Measurements from ENCODE around the gene KRT6C.
"Not testable (repeated sequence)": the region's sequence is repeated elsewhere in the genome, so short reads cannot be mapped to it uniquely, and the experiment has no call there.

Gene KRT6C

GRCh38 chr12:52473768-52474167 lies at the start of gene KRT6C:
KRT6C (minus strand) TSS chr12:52473805; CDS start chr12:52473737, 68 bp downstream.
- no peak for DNase-seq (ENCODE audit: low read depth in 2 of 2)

DNA sequence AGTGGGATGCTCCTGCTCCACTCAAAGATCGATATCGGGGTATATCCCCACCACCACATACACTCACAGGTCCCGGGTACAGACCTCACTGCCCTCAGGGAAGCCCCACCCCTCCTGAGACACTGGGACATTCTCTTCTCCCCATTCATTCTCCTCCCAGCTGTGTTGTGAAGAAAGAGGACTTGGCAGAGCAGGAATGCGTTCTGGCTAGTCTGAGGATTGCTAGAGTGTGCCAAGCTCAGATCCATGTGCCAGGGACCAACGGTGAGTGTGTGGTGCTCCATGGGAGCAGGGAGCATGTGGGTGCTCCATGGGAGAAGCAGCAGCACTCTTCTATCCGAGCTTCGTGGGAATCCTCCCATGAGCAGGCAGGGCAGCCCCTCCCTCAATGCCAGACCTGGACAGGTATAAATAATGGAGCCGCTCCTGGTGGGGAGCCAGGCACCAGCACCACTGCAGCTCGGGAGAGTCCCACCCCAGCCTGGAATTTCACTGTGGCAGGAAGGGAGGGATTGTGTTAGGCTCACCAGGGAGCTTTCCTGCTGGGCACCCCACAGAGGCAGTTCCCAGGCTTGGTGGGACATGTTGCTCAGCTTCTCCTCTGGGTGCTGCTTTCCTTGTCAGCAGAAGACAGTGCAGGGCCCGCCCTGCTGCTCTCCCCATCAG lies 48.9 kb upstream of the KRT6C start:
- no peak for DNase-seq (ENCODE audit: low read depth in 2 of 2)

DNA sequence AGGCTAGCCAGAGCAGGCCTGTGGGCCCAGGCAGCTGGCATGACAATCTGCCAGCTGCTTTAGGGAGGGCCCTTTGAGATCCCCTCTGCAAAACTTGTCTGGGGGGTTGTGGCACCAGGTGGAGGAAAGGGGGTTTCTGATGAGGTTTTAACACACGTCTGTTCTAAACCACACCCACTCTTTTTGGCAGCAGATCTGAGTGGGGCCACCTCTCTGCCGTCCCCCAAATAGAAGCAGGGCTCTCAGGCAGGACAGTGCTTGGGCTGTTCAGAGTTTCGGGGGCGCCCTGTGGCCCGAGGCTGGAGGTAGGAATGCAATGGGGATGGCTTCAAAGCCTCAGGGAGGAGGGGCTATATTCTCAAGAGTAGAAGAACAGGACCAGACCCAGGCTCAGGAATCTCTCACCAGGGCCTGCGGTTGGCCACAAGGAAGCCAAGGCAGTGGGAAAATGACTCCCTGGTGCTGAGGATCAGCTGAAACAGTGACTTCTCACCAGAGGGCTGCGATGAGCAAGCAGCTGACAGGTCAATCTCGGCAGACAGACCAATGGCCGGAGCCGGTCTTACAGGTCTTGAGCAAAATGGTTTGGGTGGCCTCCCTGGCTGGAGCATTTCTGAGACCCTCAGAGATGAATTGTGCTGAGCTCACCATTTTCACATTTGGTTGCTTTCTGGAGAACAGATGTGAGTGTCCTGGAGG lies 48.1 kb upstream of the KRT6C start:
- no peak for DNase-seq (ENCODE audit: low read depth in 2 of 2)

DNA sequence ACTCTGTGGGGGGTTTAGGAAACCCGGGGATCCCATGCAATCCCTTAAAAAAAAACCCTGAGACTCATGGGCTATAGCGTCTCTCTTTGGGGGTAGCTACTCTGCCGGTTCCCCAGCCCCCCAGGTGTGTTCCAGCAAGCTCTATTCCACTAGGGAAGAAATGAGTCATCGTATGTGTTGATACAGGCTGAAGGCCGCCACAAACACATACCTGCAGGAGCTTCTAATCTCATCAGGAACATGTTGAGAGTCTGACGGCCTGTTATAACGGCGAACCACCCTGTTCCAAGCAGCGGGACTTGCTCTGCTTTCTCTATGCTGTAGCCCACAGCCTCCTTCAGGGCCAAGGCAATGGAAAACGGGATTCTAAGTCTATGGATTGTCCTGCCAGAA lies 47.6 kb upstream of the KRT6C start:
- DNase-seq (ENCODE audit: low read depth in 2 of 2) = no peak

- no peak for DNase-seq (ENCODE audit: low read depth in 2 of 2)
Observed at GRCh38 chr12:52519826-52520662, 46.4 kb upstream of the KRT6C start, which contains the start of gene KRT5. KRT5 (minus strand) TSS chr12:52520394; CDS start chr12:52520296, 98 bp downstream.

- DNase-seq (ENCODE audit: low read depth in 2 of 2) = no peak
Observed at GRCh38 chr12:52519387-52519703, 45.7 kb upstream of the KRT6C start.

GRCh38 chr12:52518574-52519386 lies 45.2 kb upstream of the KRT6C start:
- DNase-seq (ENCODE audit: low read depth in 2 of 2) = no peak

DNA sequence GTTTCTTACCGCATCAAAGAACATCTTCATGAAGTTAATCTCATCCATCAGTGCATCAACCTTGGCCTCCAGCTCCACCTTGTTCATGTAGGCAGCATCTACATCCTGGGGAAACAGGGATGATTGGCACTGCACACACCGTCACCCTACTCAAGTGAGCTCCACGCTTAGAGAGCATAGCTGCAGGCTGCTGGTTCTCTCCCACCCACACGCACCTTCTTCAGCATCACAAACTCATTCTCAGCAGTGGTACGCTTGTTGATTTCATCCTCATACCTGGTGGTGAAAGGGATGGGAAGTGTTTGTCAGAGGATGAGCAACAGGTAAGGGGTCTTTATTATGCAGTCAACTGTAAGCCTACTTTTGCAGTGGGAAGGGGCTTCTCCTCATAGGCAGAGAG lies 44.3 kb upstream of the KRT6C start:
- DNase-seq (ENCODE audit: low read depth in 2 of 2) = no peak

DNA sequence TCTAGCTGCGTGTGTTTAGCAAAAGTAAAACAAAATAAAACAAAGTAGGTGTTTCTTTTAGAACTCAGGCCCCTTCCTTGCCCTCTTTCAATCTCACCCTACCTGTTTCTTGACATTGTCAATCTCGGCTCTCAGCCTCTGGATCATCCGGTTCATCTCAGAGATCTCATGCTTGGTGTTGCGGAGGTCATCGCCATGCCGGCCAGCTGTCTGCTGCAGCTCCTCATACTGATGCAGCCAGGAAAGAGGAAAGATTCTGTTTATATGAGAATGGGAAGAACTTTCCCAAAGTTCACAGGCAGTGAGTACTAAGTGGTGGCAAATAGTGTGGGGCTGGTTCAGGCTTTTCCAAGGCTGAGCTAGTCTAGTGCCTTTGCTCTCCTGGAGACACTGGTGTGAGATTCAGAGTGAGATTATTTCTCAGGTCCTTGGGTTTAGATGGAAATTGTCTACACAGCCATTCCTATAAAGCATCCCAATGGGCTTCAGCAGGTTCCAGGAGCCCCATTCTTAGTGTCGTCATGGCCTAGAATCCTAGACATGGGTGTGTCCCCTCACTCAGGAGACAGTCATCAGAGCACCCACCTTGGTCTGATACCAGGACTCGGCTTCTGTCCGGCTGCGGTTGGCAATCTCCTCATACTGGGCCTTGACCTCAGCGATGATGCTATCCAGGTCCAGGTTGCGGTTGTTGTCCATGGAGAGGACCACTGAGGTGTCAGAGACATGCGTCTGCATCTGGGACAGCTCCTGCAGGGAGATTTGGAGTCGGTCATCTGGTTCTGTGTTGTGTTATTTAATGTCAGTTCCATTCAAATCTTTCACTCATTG lies 43.6 kb upstream of the KRT6C start:
- DNase-seq (ENCODE audit: low read depth in 2 of 2) = no peak

- no peak for DNase-seq (ENCODE audit: low read depth in 2 of 2)
Observed at GRCh38 chr12:52515927-52516831, 42.6 kb upstream of the KRT6C start.

DNA sequence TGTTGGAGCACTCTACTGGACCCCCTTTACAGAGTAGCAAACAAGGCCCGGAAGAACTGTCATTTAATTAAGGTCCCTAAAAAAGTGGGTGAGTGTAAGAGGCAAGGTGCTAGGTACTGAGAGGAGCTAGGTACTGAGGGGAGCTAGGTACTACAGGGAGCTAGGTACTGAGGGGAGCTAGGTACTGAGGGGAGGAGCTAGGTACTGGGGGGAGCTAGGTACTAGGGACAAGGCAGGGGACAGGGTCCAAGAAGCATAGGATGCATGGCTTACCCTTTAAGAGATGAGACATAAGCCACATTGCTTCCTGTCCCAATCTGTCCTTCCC lies 41.7 kb upstream of the KRT6C start:
- DNase-seq (ENCODE audit: low read depth in 2 of 2) = no peak

DNA sequence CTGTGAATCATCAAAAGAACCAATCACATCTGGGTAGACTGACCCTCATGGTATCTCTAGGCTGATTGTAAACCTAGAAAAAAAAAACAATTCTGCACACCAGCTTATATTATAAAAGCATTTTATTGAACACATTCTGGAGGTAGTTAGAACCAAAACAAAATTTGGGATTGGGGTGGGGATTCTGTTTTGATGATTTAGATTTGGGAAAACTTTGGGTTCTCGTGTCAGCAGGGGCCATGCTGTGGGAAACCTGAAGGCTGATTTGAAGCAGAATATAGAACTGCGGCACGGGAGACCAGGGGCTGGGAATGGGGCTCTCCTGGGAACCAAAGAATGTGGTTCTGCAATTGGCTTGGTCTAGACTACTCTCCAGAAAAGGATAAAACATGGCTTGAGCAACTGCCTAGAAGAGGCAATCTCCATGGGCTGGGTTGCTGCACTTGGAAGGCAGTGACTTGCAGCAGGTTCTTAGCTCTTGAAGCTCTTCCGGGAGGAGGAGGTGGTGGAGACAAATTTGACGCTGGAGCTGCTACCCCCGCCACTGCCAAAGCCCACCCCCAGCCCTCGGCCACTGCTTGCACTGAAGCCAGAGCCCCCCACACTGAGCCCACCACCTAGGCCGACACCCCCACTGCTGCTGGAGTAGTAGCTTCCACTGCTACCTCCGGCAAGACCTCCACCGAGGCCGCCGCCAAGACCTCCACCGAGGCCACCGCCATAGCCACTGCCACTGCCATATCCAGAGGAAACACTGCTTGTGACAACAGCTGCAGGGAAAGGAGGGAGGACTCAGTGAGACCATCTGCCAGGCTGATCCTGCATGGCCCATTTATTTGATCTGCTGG lies 41.1 kb upstream of the KRT6C start:
- DNase-seq (ENCODE audit: low read depth in 2 of 2) = no peak

DNA sequence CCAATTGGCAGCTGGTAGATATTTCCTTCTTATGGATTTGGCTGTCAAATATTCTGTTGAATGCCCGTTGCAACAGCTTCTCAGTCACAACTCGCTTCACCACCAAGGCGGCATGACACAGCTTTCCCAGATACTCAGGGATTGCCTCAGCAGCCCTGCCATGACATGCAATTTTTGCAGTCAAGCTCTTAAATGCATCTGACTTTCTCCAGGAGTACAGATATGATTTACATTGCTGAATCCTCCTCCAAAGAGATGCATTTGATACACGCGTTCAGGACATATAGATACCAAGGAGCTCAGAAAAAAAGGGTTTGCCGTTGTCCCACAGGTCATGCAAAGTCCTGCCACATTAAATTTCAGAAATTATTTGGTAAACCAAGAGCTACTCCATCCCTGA lies 40.1 kb upstream of the KRT6C start:
- DNase-seq (ENCODE audit: low read depth in 2 of 2) = no peak

DNA sequence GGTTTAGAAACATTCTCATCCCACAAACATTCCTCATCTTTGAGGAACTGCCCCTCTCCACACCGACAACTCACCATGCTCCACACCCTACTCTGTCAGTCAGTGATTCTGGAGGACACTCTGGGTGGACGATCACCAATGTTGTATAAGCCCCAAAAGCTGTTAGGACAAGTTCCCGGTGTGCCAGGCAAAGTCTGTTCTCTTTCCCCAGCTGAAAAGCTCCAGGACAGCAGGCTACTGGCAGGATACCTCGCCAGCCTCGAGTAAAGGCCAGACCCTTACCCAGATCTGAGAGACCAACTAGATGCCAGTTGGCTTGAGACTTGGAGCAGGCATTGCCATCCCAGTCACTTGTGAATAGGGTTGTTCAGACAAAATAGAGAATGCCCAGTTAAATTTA lies 34.6 kb upstream of the KRT6C start:
- no peak for DNase-seq (ENCODE audit: low read depth in 2 of 2)

GRCh38 chr12:52506858-52507715 lies 33.5 kb upstream of the KRT6C start:
- no peak for DNase-seq (ENCODE audit: low read depth in 2 of 2)

- no peak for DNase-seq (ENCODE audit: low read depth in 2 of 2)
Observed at GRCh38 chr12:52502877-52503276, 29.3 kb upstream of the KRT6C start.

- DNase-seq (ENCODE audit: low read depth in 2 of 2) = no peak
Observed at GRCh38 chr12:52501490-52501889, 27.9 kb upstream of the KRT6C start.

- DNase-seq (ENCODE audit: low read depth in 2 of 2) = not testable (repeated sequence)
Observed at GRCh38 chr12:52500574-52500973, 27.0 kb upstream of the KRT6C start.

Measured in stimulated activated CD8-positive, alpha-beta memory T cell treated with anti-CD3 and anti-CD28 coated beads, Interleukin-2, amount 100 ng/mL, for 48 hours (primary cell).